B cell (primary cell): ENCODE results near the gene SUGCT. TPM values are rescaled to one million over a fixed set of nuclear protein-coding genes. Genes with fewer than 3 reads are reported as not detected.

Experiments
- ATAC-seq: fragments of 200-7000 bp; cut with Tn5 transposase; one replicate; pipeline ENCODE4 v1.10.0; 2021; ENCODE audit warnings: low read depth, mild to moderate bottlenecking, moderate number of reproducible peaks, moderate library complexity
- CTCF ChIA-PET: fragments of 350-600 bp; sonication (Branson Sonifier 250); formaldehyde crosslinking; loops from one replicate; lab custom pipeline; 2021; ENCODE audit warnings: antibody characterized with exemption, inconsistent platforms; lab: Charles Lee
- POLR2A ChIA-PET: fragments of 350-600 bp; sonication (Branson Sonifier 250); formaldehyde crosslinking; loops from one replicate; lab custom pipeline; 2021; ENCODE audit warnings: antibody characterized with exemption; lab: Charles Lee
- DNase-seq: peaks from one replicate; pipeline ENCODE4 v3.0.0; 2013
- H2AFZ ChIP-seq: 2 replicates; pipeline ENCODE4 v1.6.1; 2012; ENCODE audit warnings: mild to moderate bottlenecking, low read depth, low read length; ENCODE audit not compliant: insufficient read depth, poor library complexity, severe bottlenecking
- H3K27ac ChIP-seq, 2 donors: 1 replicate in 1 of 2; 2 replicates in 1 of 2; pipeline ENCODE4 v1.5.1; 2012 to 2013; ENCODE audit warnings: low read length in 2 of 2, mild to moderate bottlenecking in 2 of 2, moderate library complexity in 1 of 2
- H3K27me3 ChIP-seq, 4 experiments: fragments of 200-600 bp in 1 of 4; sonication (generic) in 1 of 4; replicated peaks in 1 of 4; 1 replicate in 2 of 4; 2 replicates in 2 of 4; pipeline versions ENCODE4 v1.6.1 to v1.7.0; 2013 to 2016; ENCODE audit warnings: low read length in 3 of 4, mild to moderate bottlenecking in 2 of 4, mixed read lengths in 1 of 4, moderate library complexity in 1 of 4; ENCODE audit not compliant: insufficient read depth in 4 of 4, control insufficient read depth in 3 of 4; ENCODE audit errors: control extremely low read depth in 1 of 4
- H3K36me3 ChIP-seq, 2 experiments: replicated peaks in 1 of 2; 1 replicate in 1 of 2; 2 replicates in 1 of 2; pipeline versions ENCODE4 v1.6.1 to v1.7.1; 2013; ENCODE audit warnings: low read length in 1 of 2; ENCODE audit not compliant: insufficient read depth in 2 of 2, control insufficient read depth in 1 of 2; ENCODE audit errors: control extremely low read depth in 1 of 2, extremely low read depth in 1 of 2
- H3K4me1 ChIP-seq, 2 donors: fragments of 200-600 bp in 1 of 2; sonication (generic) in 1 of 2; 1 replicate in 1 of 2; 2 replicates in 1 of 2; pipeline versions ENCODE4 v1.5.1 to v1.6.1; 2013 to 2017; ENCODE audit warnings: low read length in 2 of 2; ENCODE audit not compliant: control insufficient read depth in 2 of 2, insufficient read depth in 2 of 2
- H3K4me2 ChIP-seq: replicated peaks from 2 replicates; pipeline ENCODE3; 2012; ENCODE audit warnings: mild to moderate bottlenecking, low read depth, low read length; ENCODE audit not compliant: poor library complexity, severe bottlenecking
- H3K4me3 ChIP-seq, 5 experiments: fragments of 200-600 bp in 1 of 5; sonication (generic) in 1 of 5; 1 replicate in 3 of 5; 2 replicates in 2 of 5; pipeline versions ENCODE4 v1.5.1 to v1.7.0; 2011 to 2016; ENCODE audit warnings: low read length in 4 of 5, mild to moderate bottlenecking in 4 of 5, low read depth in 2 of 5, control low read depth in 1 of 5, moderate library complexity in 1 of 5; ENCODE audit not compliant: insufficient read depth in 1 of 5; ENCODE audit errors: control extremely low read depth in 1 of 5, extremely low read depth in 1 of 5
- H3K79me2 ChIP-seq: fragments of 200-600 bp; sonication (generic); one replicate; pipeline ENCODE4 v1.6.0; 2016; ENCODE audit warnings: low read length; ENCODE audit not compliant: control insufficient read depth, insufficient read depth
- H3K9ac ChIP-seq: fragments of 200-600 bp; sonication (generic); 2 replicates; pipeline ENCODE4 v1.6.1; 2017; ENCODE audit warnings: mild to moderate bottlenecking, low read length, moderate library complexity
- H3K9me3 ChIP-seq, 3 donors: one replicate each; pipeline versions ENCODE4 v1.6.1 to v1.7.1; 2013; ENCODE audit warnings: low read length in 2 of 3; ENCODE audit not compliant: control insufficient read depth in 2 of 3, insufficient read depth in 1 of 3; ENCODE audit errors: control extremely low read depth in 1 of 3
- H4K20me1 ChIP-seq: 2 replicates; pipeline ENCODE4 v1.6.0; 2012; ENCODE audit warnings: mild to moderate bottlenecking, low read length; ENCODE audit not compliant: insufficient read depth, control insufficient read depth, poor library complexity, severe bottlenecking
- H3K27ac Mint-ChIP-seq: one replicate; pipeline ENCODE4 v1.8.0; 2021; ENCODE audit warnings: mixed read lengths
- H3K27me3 Mint-ChIP-seq: one replicate; pipeline ENCODE4 v1.8.0; 2021; ENCODE audit warnings: mixed read lengths
- H3K4me1 Mint-ChIP-seq: one replicate; pipeline ENCODE4 v1.8.0; 2021; ENCODE audit warnings: mixed read lengths
- H3K4me3 Mint-ChIP-seq: one replicate; pipeline ENCODE4 v1.8.0; 2021; ENCODE audit warnings: mixed read lengths
- H3K9me3 Mint-ChIP-seq: one replicate; pipeline ENCODE4 v1.8.0; 2022; ENCODE audit warnings: mixed read lengths; ENCODE audit not compliant: insufficient read depth
- CTCF ChIP-seq: fragments of 200-600 bp; IDR thresholded peaks from one replicate; pipeline ENCODE4 v1.8.0; 2022; ENCODE audit warnings: antibody characterized with exemption, mild to moderate bottlenecking
- EZH2 ChIP-seq: IDR thresholded peaks from 2 replicates; pipeline ENCODE4 v1.6.1; 2012; ENCODE audit warnings: borderline replicate concordance, low read depth, mild to moderate bottlenecking, moderate library complexity, low read length; ENCODE audit not compliant: insufficient read depth, poor library complexity, severe bottlenecking
- WGBS: methylation state at CpG from one replicate; pipeline ENCODE4 v1.1.5; 2013; ENCODE audit warnings: missing lambda C conversion rate; ENCODE audit not compliant: insufficient coverage; 5-methylcytosine and 5-hydroxymethylcytosine counted together
- intact Hi-C: fragments of 100-400 bp; cut with micrococcal nuclease; formaldehyde crosslinking; loops from one replicate; pipeline ENCODE4 v1.10.0; 2022
- polyA plus RNA-seq: library from polyadenylated mRNA; depleted of rRNA; stranded (reverse); fragments of >200 nt; gene quantifications from 2 replicates; pipeline ENCODE4 v1.2.3, GENCODE V29; 2012
- total RNA-seq, 2 donors: library from RNA; stranded (reverse); fragments of 120-200 nt in 1 of 2; gene quantifications; 1 replicate in 1 of 2; 2 replicates in 1 of 2; pipeline versions ENCODE4 v1.2.3 to v1.2.4, GENCODE V29; 2013 to 2022

Gene SUGCT
- total and polyA plus RNA-seq, 2 donors (not counting 1 experiment from before 2014, with no cell fraction given), result 0.19 to 0.86 TPM

GRCh38 chr7:40659231-40659630 is 524.4 kb downstream of the SUGCT start:
- no peak overlapping the region for H3K27ac Mint-ChIP-seq
- H3K4me1 ChIP-seq, result no peaks in the 10 kb centered on the region
- H3K9ac ChIP-seq, result no peak overlapping the region
- no peak overlapping the region for H3K27ac ChIP-seq
- no peaks in the 10 kb centered on the region for H3K9me3 ChIP-seq
- ChIA-PET CTCF (no interaction called here), POLR2A (no interaction called here)
- H3K4me3 ChIP-seq, result no peak overlapping the region
- H3K4me2 ChIP-seq, result no peak overlapping the region
- H4K20me1 ChIP-seq, result no peaks in the 10 kb centered on the region
- peaks cover 5% of the 10 kb centered on the region for H3K27me3 Mint-ChIP-seq
- intact Hi-C loops, result no loop called here
- H3K4me3 Mint-ChIP-seq, result no peak overlapping the region
- DNase-seq, result no peak
- no peak for ATAC-seq
- no peak overlapping the region for H2AFZ ChIP-seq
- H3K4me1 Mint-ChIP-seq, result no peaks in the 10 kb centered on the region
- 86% methylated on average over 2 of the region's 2 CpGs for WGBS
- H3K36me3 ChIP-seq, result no peaks in the 10 kb centered on the region
- H3K79me2 ChIP-seq, result no peaks in the 10 kb centered on the region
- TF ChIP-seq EZH2, result no peak
- TF ChIP-seq CTCF, result no peak
- no peaks in the 10 kb centered on the region for H3K9me3 Mint-ChIP-seq
- no peaks in the 10 kb centered on the region for H3K27me3 ChIP-seq

GRCh38 chr7:40673285-40673684 is 538.5 kb downstream of the SUGCT start:
- Mint-ChIP-seq H3K4me1 (no peaks in the 10 kb centered on the region), H3K27ac (no peak overlapping the region), H3K27me3 (peaks cover 5% of the 10 kb centered on the region), H3K9me3 (no peaks in the 10 kb centered on the region), H3K4me3 (no peak overlapping the region)
- no peak for ATAC-seq
- Histone ChIP-seq H3K79me2 (no peaks in the 10 kb centered on the region), H3K9ac (no peak overlapping the region), H3K4me2 (no peak overlapping the region), H3K9me3 (no peaks in the 10 kb centered on the region), H4K20me1 (no peaks in the 10 kb centered on the region), H3K4me1 (no peaks in the 10 kb centered on the region), H3K27ac (no peak overlapping the region), H2AFZ (no peak overlapping the region), H3K27me3 (no peaks in the 10 kb centered on the region), H3K36me3 (no peaks in the 10 kb centered on the region), H3K4me3 (no peak overlapping the region)
- TF ChIP-seq EZH2 (no peak), CTCF (no peak)
- WGBS, result 0% methylated on average over 1 of the region's 2 CpGs
- intact Hi-C loops, result no loop called here
- POLR2A ChIA-PET, result no interaction called here
- no peak for DNase-seq
- CTCF ChIA-PET, result no interaction called here
